HG02588 (cell line): Measurements from ENCODE around the gene USP47.

ENCODE experiments used
- ATAC-seq: cut with Tn5 transposase; IDR thresholded peaks from one replicate; pipeline ENCODE4 v1.9.1; 2021; ENCODE audit warnings: mild to moderate bottlenecking, moderate library complexity; ENCODE audit not compliant: unreplicated experiment

Gene USP47

GRCh38 chr11:11931461-11932055 is 89.8 kb downstream of the USP47 start:
- ATAC-seq: no peak

GRCh38 chr11:11935536-11935935 is 93.8 kb downstream of the USP47 start:
- ATAC-seq: no peak

- no peak for ATAC-seq
Observed at GRCh38 chr11:11937433-11937832, 95.7 kb downstream of the USP47 start.

GRCh38 chr11:11937957-11938356 is 96.2 kb downstream of the USP47 start:
- no peak for ATAC-seq

- no peak for ATAC-seq
Observed at GRCh38 chr11:11940551-11940950, 98.8 kb downstream of the USP47 start.

- no peak for ATAC-seq
Observed at GRCh38 chr11:11942668-11943067, 100.9 kb downstream of the USP47 start.

GRCh38 chr11:11944444-11944843 is 102.7 kb downstream of the USP47 start:
- no peak for ATAC-seq

GRCh38 chr11:11946180-11946579 is 104.4 kb downstream of the USP47 start:
- no peak for ATAC-seq

- ATAC-seq: no peak
Observed at GRCh38 chr11:11946878-11947277, 105.1 kb downstream of the USP47 start.

GRCh38 chr11:11947825-11948224 is 106.1 kb downstream of the USP47 start:
- no peak for ATAC-seq

- no peak for ATAC-seq
Observed at GRCh38 chr11:11948242-11948947, 106.6 kb downstream of the USP47 start.

- no peak for ATAC-seq
Observed at GRCh38 chr11:11949482-11949881, 107.7 kb downstream of the USP47 start.

GRCh38 chr11:11952036-11952435 is 110.3 kb downstream of the USP47 start:
- ATAC-seq: no peak

- ATAC-seq: no peak
Observed at GRCh38 chr11:11956006-11956405, 114.2 kb downstream of the USP47 start.

GRCh38 chr11:11958403-11959231 is 116.8 kb downstream of the USP47 start:
- no peak for ATAC-seq

GRCh38 chr11:11959601-11960000 is 117.8 kb downstream of the USP47 start:
- ATAC-seq: no peak

- no peak for ATAC-seq
Observed at GRCh38 chr11:11960687-11961086, 118.9 kb downstream of the USP47 start.

- ATAC-seq: no peak
Observed at GRCh38 chr11:11961399-11962028, 119.7 kb downstream of the USP47 start.

GRCh38 chr11:11963067-11963466 is 121.3 kb downstream of the USP47 start:
- no peak for ATAC-seq

GRCh38 chr11:11963842-11964773 is 122.3 kb downstream of the USP47 start:
- ATAC-seq: no peak
